Progenitor cell of endocrine pancreas (in vitro differentiated cells): ENCODE results near the gene EML6. TPM values are rescaled to one million over a fixed set of nuclear protein-coding genes. Genes with fewer than 3 reads are reported as not detected.

ENCODE experiments used
- DNase-seq: peaks from one replicate; pipeline ENCODE4 v3.0.0; 2021; ENCODE audit warnings: low spot score; ENCODE audit not compliant: unreplicated experiment
- H3K27ac Mint-ChIP-seq: 2 replicates; pipeline ENCODE4 v1.8.0; 2021; ENCODE audit warnings: mild to moderate bottlenecking, moderate library complexity, mixed read lengths
- H3K27me3 Mint-ChIP-seq: 2 replicates; pipeline ENCODE4 v1.8.0; 2021; ENCODE audit warnings: mixed read lengths
- H3K36me3 Mint-ChIP-seq: 2 replicates; pipeline ENCODE4 v1.8.0; 2022; ENCODE audit warnings: mixed read lengths; ENCODE audit not compliant: insufficient read depth
- H3K4me1 Mint-ChIP-seq: 2 replicates; pipeline ENCODE4 v1.8.0; 2021; ENCODE audit warnings: low read depth, mixed read lengths
- H3K4me3 Mint-ChIP-seq: 2 replicates; pipeline ENCODE4 v1.8.0; 2021; ENCODE audit warnings: low read depth, mild to moderate bottlenecking, moderate library complexity, mixed read lengths
- H3K9me3 Mint-ChIP-seq: 2 replicates; pipeline ENCODE4 v1.8.0; 2021; ENCODE audit warnings: low read depth, mixed read lengths
- CTCF ChIP-seq: fragments of 200-600 bp; sonication (generic); IDR thresholded peaks from one replicate; pipeline ENCODE4 v1.5.0; 2021; ENCODE audit warnings: antibody characterized with exemption, mild to moderate bottlenecking; ENCODE audit not compliant: unreplicated experiment
- total RNA-seq: library from RNA; stranded (reverse); gene quantifications from 2 replicates; pipeline ENCODE4 v1.2.1, GENCODE V29; 2021

Gene EML6
- total RNA-seq, 1 donor from 2014 or later, result 2.6 TPM

- Mint-ChIP-seq H3K4me1 (peaks cover 6% of the 10 kb centered on the region), H3K27me3 (peaks cover 69% of the 10 kb centered on the region), H3K27ac (peak overlapping the region; percentile 67), H3K4me3 (peak overlapping the region; percentile 82), H3K36me3 (no peaks in the 10 kb centered on the region), H3K9me3 (no peaks in the 10 kb centered on the region)
- no peak for TF ChIP-seq CTCF
- DNase-seq, result no peak
These were observed 2.1 kb downstream of the EML6 start for GRCh38 chr2:54725343-54726099.

GRCh38 chr2:54726431-54726830 lies 3.0 kb downstream of the EML6 start:
- Mint-ChIP-seq H3K4me1 (peaks cover 6% of the 10 kb centered on the region), H3K4me3 (no peak overlapping the region), H3K9me3 (no peaks in the 10 kb centered on the region), H3K27me3 (peaks cover 63% of the 10 kb centered on the region), H3K27ac (no peak overlapping the region), H3K36me3 (no peaks in the 10 kb centered on the region)
- DNase-seq, result no peak
- TF ChIP-seq CTCF, result no peak

GRCh38 chr2:54726940-54727339 lies 3.5 kb downstream of the EML6 start:
- Mint-ChIP-seq H3K27ac (no peak overlapping the region), H3K4me1 (peaks cover 6% of the 10 kb centered on the region), H3K27me3 (peaks cover 58% of the 10 kb centered on the region), H3K9me3 (no peaks in the 10 kb centered on the region), H3K36me3 (no peaks in the 10 kb centered on the region), H3K4me3 (no peak overlapping the region)
- no peak for DNase-seq
- TF ChIP-seq CTCF, result no peak

DNA sequence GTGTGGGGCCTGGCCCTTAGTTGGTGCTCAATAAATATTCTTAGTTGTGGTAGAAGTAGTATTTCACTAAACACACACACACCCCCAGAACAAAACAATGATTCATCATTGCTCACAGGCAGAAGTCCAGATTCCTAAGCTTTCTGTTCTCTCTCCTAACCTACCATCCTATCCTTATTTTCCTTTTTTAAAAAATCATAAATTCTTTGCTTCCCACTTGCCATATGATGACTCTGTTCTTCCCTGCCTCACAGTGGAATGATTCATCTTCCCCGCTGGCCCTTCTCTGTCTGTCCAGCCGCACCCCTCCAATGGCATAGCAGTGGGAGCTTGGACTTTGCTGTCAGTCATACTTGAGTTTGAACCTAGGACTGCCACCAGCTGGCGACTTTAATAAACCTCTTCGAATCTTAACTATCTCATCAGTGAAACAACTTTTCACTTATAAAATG lies 5.2 kb downstream of the EML6 start:
- no peaks in the 10 kb centered on the region for H3K36me3 Mint-ChIP-seq
- no peaks in the 10 kb centered on the region for H3K9me3 Mint-ChIP-seq
- no peak for DNase-seq
- H3K4me3 Mint-ChIP-seq, result no peak overlapping the region
- H3K27ac Mint-ChIP-seq, result no peak overlapping the region
- no peak for TF ChIP-seq CTCF
- peaks cover 5% of the 10 kb centered on the region for H3K4me1 Mint-ChIP-seq
- H3K27me3 Mint-ChIP-seq, result peaks cover 58% of the 10 kb centered on the region

- H3K36me3 Mint-ChIP-seq, result no peaks in the 10 kb centered on the region
- TF ChIP-seq CTCF, result no peak
- H3K27ac Mint-ChIP-seq, result no peak overlapping the region
- H3K4me3 Mint-ChIP-seq, result no peak overlapping the region
- peaks cover 11% of the 10 kb centered on the region for H3K4me1 Mint-ChIP-seq
- DNase-seq, result no peak
- no peaks in the 10 kb centered on the region for H3K9me3 Mint-ChIP-seq
- H3K27me3 Mint-ChIP-seq, result peaks cover 7% of the 10 kb centered on the region
These were observed 12.2 kb downstream of the EML6 start for GRCh38 chr2:54735636-54736035.
